Stimulated activated CD8-positive, alpha-beta memory T cell treated with anti-CD3 and anti-CD28 coated beads, Interleukin-2, amount 100 ng/mL, for 1 hour (primary cell): ENCODE results near the gene JAK2.
"Not testable (repeated sequence)": the region's sequence is repeated elsewhere in the genome, so short reads cannot be mapped to it uniquely, and the experiment has no call there.

Experiments
- DNase-seq, 2 donors: peaks; one replicate each; pipeline ENCODE4 v3.0.0-alpha.2; 2020; ENCODE audit warnings: low read depth in 2 of 2

The JAK2 gene

DNA sequence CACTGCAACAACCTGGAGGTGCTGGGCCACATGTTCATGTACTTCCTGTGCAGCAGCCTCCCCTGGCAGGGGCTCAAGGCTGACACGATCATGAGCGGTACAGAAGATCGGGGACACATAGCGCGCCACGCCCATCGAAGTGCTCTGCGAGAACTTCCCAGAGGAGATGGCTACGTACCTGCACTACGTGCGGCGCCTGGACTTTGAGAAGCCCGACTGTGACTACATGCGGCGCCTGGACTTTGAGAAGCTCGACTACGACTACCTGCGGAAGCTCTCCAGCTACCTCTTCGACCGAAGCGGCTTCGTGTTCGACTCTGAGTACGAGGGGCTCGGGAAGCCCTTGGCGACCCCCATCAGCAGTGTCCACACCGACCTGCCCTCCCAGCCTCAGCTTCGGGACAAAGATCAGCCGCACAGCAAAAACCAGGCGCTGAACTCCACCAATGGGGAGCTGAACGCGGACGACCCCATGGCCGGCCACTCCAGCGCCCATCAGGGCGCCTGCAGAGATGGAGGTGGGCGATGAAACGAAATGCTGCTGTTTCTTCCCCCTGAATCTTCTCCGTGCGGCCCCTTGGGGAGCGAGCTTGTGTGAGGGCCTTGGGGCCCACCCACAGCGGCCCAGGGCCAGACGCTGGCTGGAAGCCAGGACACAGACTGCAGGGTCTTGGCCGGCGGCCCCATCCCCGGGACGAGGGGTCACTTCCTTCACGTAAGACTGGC is 56.5 kb downstream of the JAK2 start:
- DNase-seq, result no peak

DNA sequence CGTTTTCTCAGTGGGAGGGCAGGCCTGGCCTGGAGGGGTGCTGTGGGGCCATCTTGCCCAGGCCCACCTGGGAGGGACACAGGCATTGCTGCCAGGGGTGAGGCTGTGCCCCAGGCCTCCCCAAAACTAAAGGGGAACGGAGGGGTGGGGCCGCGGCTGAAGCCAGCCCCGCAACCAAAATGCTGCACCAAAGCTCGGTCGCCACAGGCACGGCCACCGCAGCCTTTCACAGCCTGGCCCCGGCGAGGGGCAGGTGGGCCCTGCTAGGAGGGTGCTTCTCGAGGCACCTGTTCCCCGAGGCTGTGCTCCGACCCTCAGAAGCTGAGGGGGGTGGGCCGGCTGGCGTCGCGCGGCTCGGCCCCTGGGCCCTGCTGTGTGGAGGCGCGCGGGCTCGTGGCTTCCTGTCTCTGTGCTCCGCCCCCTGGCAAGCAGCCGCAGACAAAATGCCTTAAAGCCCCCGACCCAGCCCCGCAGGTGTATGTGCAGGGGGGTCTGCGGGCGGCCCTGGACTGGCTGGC is 57.6 kb downstream of the JAK2 start:
- DNase-seq, result no peak

GRCh38 chr9:5043381-5043780 is 58.3 kb downstream of the JAK2 start:
- no peak for DNase-seq

DNA sequence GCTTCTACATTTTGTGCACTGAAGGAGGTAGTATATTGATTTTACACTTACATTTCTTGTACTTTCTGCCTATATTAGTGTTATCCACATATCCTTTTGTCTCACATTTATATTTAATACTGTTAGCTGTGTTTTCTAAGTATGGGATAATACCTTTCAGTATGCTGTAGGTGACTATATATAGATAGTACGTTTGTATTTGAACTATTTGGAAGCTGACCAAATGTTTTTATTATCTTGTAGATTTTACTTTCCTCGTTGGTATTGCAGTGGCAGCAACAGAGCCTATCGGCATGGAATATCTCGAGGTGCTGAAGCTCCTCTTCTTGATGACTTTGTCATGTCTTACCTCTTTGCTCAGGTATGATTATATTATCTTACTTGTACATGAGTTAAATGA is 59.1 kb downstream of the JAK2 start:
- no peak for DNase-seq

DNA sequence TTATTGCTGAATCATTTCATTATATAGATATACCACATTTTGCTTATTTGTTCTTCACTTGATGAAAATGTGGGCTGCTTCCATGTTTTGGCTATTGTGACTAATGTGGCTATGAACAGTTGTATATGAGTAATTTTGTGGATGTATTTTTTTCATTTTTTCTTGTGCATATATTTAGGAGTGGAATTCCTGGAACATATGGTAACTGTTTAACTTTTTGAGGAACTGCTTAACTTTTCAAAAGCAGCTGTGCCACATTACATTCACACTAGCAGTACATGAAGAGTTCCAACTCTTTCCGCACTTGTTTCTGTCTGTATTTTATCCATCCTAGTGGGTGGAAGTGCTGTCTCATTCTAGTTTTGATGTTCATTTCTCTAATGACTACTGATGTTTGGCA is 67.8 kb downstream of the JAK2 start:
- DNase-seq, result no peak

DNA sequence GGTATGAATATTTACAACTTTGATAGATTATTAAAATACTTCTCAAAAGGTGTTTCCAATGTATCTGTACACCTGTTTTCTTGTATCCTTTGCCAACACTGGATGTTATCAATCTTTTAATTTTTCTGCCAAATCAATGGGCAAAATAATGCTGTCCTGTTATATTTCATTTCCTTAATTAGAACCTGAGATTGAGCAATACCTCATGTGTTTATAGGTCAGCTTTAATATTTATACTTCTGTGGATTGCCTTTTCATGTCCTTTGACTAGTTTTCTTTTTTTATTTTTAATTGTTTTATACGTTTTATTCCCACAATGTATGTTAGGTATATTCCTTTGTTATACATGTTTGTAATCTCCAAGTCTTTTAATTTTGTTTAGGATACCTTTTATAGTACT is 77.6 kb downstream of the JAK2 start:
- DNase-seq, result no peak

DNA sequence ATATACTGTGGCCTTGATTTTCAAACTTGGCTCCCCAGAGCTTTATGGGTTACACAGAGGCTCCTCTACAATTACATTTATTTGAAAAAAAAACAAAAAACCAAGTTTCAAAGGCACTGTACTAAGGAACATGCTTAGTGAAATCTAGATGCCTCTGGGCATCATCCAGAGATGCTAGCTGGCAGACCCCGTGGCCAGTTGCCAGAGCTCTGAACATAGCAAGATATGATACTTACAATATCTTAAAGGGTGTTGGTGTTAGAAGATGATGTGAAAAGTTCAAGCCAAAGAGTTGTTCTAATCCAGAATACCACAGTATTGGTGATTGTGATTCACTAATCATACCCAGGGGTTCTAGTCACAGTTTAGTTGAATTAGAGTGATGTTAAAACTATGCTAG is 87.8 kb downstream of the JAK2 start:
- no peak for DNase-seq

DNA sequence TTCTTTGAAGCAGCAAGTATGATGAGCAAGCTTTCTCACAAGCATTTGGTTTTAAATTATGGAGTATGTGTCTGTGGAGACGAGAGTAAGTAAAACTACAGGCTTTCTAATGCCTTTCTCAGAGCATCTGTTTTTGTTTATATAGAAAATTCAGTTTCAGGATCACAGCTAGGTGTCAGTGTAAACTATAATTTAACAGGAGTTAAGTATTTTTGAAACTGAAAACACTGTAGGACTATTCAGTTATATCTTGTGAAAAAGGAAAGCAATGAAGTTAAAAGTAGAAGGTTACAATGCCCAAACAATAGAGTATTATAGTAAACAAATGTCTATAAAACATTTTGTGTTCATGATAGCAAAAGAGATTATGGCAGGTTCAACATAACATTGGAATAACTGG is 88.6 kb downstream of the JAK2 start:
- no peak for DNase-seq

DNA sequence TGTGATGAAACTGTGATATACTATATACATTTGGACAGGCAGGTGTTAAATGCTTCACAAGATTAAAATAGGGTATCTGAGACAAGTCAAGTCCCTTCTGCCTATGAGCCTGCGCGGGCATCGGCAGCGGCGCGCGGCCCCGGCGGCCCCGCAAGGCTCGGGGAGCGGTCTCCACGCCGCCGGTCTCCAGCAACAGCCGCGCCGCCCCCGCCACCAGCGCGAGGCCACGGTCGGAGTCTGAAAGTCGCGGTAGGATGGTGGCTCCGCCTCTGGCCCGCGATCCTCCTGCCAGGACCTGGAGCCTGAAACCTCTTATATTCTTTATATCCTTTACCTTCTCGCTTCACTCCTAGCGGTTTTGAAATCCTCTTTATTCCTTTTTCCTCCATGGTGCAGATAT is 100.9 kb downstream of the JAK2 start:
- DNase-seq, result no peak

DNA sequence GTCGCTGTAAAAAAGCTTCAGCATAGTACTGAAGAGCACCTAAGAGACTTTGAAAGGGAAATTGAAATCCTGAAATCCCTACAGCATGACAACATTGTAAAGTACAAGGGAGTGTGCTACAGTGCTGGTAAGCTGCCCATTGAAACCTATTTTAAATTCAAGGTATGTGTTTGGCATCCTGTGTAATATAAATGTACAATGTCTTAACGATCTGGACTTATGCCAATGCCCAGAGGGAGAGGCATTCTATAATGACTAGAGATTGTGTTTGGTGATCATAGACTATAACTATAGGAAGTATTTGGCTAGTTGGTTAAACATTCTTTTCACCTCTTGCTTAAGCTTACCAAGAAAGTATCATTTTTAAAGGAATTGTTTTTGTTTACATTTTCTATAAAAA is 104.7 kb downstream of the JAK2 start:
- DNase-seq, result no peak

DNA sequence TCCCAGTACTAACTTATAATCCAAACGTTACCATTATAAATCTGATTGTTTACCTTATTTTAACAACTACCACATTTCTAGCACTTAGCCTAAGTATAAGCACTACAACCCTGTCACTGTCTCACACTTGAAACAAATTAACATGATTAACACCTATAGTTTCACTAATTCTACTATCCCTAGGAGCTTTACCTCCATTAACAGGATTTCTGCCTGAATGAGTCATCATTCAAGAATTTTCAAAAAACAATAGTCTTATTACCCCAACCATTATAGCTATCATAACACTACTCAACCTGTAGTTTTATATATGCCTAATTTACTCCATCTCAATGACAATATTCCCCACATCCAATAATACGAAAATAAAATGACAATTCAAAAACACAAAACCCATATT is 110.7 kb downstream of the JAK2 start:
- no peak for DNase-seq

DNA sequence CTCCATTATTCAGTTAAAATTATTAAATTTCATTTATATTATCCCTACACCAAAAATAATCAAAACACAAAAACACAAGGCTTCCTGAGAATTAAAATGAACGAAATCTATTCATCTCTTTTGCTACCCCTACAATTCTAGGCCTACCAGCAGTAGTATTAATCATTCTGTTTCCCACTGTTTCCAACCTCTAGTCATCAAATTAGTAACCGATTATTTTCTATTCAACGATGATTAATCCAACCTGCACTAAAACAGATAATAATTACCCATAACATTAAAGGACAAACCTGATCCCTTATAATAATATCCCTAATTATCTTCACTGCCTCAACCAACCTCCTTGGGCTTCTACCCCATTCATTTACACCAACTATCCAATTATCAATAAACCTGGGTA is 114.4 kb downstream of the JAK2 start:
- DNase-seq, result no peak

- DNase-seq, result not testable (repeated sequence)
Observed at GRCh38 chr9:5101127-5101526, 116.1 kb downstream of the JAK2 start.

DNA sequence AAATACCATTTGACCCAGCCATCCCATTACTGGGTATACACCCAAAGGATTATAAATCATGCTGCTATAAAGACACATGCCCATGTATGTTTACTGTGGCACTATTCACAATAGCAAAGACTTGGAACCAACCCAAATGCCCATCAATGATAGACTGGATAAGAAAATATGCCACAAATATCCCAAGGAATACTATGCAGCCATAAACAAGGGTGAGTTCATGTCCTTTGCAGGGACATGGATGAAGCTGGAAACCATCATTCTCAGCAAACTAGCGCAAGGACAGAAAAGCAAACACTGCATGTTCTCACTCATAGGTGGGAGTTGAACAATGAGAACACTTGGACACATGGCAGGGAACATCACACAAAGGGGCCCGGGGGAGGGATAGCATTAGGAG is 121.4 kb downstream of the JAK2 start:
- not testable (repeated sequence) for DNase-seq

- DNase-seq, result no peak
Observed at GRCh38 chr9:5110867-5111681, 126.0 kb downstream of the JAK2 start.

DNA sequence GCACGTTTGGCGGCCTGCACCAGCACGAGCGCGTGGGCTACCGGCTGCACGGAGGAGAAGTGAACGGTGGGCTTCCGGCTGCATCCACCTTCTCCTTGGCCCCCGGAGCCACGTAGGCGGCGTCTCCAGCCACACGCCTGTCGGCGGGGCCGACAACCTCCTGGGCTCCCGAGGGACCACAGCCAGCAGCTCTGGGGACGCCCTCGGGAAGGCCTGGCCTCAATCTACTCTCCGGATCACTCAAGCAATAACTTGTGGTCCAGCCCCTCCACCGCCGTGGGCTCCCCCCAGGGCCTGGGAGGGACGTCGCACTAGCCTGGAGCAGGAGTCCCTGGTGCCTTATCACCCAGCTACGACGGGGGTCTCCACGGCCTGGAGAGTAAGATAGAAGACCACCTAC is 126.6 kb downstream of the JAK2 start:
- DNase-seq, result no peak

DNA sequence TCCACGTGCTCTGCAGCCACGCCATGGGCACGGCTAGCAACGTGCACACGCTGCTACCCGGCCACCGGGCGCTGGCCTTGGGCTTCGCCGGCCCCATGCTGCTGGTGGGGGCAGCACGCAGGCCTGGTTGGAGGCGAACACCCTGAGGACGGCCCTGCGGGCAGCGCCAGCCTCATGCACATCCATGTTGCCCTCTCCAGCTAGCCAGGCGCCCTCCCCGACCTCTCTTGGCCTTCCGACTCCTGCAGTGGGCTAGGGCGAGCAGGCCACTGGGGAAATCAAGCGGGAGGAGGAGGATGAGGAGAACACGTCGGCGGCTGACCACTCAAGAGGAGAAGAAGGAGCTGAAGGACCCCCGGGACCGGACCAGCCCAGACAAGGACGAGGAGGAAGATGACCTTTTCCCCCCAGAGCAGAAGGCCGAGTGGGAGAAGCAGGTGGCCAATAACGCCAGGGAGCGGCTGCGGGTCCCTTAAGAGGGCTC is 127.1 kb downstream of the JAK2 start:
- DNase-seq, result no peak

GRCh38 chr9:5112646-5113045 is 127.6 kb downstream of the JAK2 start:
- DNase-seq, result no peak

GRCh38 chr9:5113523-5113922 is 128.5 kb downstream of the JAK2 start:
- no peak for DNase-seq

DNA sequence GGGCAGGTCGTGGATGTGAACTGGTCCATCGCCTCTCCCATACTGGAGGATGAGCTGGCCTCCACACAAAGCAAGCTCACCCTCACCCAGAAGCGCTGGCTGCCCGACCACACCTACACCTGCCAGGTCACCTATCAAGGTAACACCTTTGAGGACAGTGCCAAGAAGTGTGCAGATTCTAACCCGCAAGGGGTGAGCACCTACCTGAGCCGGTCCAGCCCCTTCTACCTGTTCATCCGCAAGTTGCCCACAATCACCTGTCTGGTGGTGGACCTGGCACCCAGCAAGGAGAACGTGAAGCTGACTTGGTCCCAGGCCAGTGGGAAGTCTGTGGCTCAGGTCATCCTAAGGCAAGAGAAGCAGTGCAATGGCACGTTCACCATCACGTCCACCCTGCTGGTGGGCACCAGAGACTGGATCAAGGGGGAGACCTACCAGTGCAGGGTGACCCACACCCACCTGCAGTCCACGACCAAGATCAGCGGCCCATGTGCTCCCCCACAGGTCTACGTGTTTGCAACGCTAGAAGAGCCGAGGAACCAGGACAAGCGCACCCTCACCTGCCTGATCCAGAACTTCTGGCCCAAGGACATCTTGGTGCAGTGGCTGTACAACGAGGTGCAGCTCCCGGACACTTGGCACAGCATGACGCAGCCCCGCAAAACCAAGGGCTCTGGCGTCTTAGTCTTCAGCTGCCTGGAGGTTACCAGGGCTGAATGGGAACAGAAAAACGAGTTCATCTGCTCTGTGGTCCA is 129.1 kb downstream of the JAK2 start:
- no peak for DNase-seq

DNA sequence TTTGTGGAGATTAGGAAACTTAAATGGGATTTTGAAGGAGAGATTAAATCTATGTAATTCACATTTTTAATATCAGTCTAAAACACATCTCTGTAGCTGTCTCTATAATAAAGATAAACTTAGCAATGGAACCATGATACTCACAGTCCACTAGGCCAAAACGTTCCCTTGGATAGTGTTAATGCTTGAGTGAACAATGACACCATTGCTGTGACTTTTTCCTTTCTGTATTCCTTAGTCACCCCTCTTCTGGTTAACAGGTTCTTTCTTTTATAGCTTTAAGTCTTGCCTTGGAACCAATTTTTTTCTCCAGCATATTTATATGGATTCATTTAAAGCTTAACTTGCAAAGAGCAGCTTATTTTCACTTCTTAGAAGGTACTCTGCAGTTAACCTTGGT is 137.0 kb downstream of the JAK2 start:
- DNase-seq, result no peak

DNA sequence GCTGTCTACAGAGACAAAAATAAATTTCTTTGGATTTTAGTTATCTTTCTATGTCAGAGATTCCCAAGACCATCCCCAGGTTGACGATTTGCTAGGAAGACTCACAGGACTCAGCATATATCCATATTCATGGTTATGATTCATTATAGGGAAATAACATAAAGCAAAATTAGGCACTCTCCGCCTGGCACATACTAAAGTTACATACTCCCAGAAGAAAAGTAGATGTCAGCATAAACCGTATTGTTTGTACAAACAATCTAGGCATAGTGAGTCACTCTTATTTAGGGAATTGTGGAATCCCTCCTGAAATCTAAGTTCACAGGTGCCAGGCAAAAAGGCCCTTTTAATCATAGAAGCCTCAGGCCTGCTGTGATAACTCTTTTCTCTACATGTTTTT is 137.4 kb downstream of the JAK2 start:
- DNase-seq, result no peak
